Measurements from ENCODE around the gene GNAQ.
A peak's percentile ranks its signal among the peaks of the same experiment; 100 is the strongest.
"Not testable (repeated sequence)": the region's sequence is repeated elsewhere in the genome, so short reads cannot be mapped to it uniquely, and the experiment has no call there.

The GNAQ gene

DNA sequence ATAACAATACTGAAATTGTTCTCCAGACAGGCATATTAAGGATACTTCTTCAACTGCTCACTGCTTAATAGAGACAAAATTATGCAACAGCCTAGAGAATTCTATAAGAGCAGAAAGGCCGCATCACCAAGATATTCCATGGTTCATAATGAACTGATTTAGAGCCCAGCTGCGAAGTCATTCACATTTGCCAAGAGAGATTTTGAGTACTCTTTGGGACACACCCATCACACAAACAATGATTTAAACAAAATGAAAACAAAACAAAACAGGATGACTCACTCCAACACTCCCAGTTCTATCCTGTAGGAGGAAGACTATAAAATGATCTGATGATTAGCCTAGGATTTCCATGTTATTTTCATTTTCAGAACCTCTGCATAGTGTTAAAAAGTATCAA, 237.8 kb downstream of the GNAQ start:
- no peak for FAIRE-seq
- DNase-seq (ENCODE audit: low spot score) = no peak

DNA sequence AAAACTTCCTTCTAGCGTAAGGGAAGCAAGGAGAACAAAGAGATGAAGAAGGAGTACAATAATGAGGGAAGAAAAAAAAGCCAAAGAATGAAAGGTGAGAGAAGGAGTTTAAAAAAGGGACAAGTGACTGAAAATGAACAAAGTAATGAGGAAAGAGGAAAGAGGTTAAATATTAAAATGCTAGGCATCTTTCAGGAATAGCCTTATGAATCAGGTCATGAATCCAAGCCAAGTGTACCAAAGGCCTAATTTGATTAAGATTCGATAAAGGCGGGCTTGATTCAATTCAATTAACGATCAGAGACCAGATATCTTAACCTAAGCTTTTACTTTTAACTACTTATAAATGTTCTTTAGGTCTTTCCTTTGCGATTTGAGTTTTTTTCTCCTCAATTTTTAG, 241.7 kb downstream of the GNAQ start:
- DNase-seq (ENCODE audit: low spot score) = no peak
- no peak for FAIRE-seq

DNA sequence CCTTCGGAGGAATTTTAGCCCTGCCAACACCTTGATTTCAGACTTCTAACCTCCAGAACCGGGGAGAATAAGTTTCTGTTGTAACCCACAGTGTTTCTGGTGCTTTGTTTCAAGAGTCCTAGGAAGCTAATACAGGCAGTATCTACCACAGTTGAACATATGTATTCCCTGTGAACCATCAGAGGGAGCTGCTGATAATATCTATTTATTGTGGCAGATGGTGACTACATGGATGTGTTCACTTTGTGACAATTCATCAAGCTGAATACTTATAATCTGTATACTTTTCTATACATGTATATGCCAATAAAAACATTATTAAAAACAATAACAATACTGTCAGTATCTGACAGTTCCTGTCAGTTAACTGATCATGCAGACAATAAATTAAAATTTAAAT, 246.3 kb downstream of the GNAQ start:
- DNase-seq (ENCODE audit: low spot score) = no peak
- no peak for FAIRE-seq

DNA sequence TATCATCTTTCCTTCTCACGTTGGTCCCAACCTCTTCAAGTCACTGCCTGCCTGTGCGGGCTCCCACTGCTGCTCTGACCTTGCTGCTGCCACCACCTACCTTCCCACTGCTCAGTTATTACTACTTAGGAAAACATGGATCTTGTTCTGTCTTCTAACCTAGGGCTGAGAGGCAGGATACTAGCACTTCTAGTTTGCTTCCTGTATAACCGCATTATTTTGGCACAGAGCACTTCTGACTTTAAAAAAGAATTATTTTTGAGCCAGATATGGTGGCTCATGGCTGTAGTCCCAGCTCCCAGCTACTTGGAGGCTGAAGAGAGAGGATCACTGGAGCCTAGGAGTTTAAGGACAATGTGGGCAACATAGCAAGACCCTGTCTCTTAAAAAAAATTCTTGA, 248.1 kb downstream of the GNAQ start:
- FAIRE-seq = no peak
- no peak for DNase-seq (ENCODE audit: low spot score)

DNA sequence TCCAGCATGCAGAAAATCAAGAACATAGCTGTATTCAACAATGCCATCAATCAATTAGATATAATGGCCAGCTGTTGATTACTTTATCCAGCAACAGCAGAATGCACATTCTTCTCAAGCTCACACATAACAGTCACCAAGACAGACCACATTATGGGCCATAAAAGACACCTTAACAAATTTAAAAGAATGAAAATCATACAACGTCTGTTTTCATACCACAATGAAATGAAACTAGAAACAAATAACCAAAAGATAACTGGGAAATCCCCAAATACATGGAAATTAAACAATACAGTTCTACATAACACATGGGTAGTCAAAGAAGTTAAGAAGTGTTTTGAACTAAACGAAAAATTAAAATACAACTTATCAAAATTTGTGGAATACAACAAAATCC, 252.6 kb downstream of the GNAQ start:
- DNase-seq (ENCODE audit: low spot score) (no peak), FAIRE-seq (no peak)

DNA sequence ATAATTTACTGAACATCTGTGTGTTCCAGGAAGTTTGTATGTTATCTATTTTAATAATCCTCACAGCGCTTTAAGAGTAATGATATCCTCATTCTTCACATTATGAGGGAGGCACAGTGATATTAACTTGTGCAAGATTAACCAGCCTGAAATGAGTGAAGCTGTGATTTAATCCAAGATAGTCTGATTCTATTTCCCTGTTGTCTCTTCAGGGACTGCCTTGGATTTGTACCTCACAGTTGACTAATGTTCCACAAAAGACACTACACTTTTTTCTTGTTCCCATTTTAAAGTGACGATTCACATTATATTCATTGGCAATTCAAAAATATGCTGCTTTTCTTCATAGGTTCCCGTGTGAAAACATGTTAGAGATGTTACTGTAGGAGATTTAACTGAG, 258.2 kb downstream of the GNAQ start:
- DNase-seq (ENCODE audit: low spot score) (no peak), FAIRE-seq (no peak)

DNA sequence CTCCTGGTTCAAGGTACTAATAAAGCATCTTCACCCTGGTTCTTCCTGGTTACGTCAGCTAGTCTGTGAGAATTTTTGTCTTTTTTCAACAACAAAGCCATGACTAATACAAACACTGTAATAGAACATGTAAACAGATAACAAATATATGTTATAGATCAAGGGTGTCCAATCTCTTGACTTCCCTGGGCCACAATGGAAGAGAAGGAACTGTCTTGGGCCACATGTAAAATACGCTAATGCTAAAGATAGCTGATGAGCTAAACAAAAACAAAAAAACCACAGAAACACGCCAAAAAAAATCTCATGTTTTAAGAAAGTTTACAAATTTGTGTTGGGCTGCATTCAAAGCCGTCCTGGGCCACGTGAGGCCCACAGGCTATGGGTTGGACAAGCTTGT, 259.0 kb downstream of the GNAQ start:
- FAIRE-seq = no peak

DNA sequence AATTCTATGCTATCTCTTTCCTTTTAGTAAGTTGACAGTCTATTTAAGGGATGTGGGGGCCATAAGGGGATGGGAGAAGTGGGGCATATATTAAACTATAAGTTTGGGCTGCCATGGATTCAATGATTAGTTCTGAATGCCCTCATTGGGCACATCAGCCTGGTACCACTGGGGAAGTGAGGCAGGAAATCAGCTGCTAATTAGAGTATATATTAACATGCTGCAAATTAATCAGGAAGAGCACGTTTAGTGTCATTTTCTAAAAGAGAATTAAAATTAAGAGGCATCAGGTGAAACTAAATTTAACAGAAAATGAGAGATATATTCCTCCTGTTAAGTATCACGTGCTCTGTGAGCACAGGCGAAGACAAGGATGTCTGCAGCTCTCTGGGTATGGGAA, 260.4 kb downstream of the GNAQ start:
- FAIRE-seq = no peak
- no peak for DNase-seq (ENCODE audit: low spot score)

More for the DNA sequence above, 259.0 kb downstream of the GNAQ start:
- no peak for DNase-seq (ENCODE audit: low spot score)

DNA sequence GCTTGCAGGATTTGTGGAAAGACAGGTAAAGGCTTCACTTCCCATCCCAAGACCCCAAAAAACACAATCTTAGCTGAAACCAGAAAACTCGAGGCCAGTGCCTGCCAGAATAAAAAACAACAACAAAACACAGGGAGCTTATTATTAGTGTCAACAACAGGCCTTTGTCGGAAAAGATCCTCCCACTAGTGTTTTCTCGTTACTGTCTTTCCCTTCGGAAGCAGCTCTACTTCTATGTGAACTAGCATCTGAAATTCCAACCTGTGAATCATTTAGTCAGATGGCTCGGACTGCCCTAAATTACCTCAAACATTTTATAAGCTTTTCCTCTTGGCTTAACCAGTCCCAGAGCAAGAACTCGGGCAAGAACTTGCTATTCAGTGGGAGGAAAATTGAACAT, 261.3 kb downstream of the GNAQ start:
- DNase-seq (ENCODE audit: low spot score) (no peak), FAIRE-seq (no peak)

DNA sequence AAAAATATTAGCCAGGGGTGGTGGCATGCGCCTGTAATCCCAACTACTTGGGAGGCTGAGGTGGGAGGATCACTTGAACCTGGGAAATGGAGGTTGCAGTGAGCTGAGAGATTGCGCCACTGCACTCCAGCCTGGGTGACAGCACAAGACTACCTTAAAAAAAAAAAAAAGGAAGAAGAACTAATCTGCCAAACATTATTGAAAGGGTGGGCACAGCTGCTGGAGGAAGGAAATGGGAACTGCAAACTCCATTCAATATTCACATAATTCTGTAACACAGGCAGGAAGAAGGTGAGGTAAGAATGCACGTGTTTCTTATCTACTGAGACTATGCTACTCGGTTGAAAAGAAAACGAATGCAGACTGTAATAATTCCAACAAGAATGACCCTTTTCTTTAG, 262.4 kb downstream of the GNAQ start:
- no peak for FAIRE-seq
- no peak for DNase-seq (ENCODE audit: low spot score)

DNA sequence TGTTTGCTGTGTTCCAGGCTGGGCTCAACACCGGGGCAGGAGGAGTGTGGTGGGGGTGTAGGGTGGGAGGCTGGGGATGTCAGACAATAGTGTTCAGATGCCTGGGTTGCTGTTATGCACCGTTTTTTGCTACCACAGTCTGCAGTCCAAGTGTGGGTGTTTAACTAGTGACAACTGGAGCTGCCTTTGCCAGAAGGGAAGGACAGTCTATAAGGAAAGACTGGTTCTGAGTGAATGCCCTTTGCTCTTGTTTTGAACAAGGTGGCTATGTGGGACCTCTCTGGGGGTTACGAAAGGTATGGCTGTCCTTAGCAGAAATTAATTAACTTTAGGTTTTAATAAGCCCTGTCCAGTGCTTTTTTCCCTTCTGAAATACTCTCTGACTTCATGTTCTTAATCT, 265.0 kb downstream of the GNAQ start:
- no peak for FAIRE-seq

DNA sequence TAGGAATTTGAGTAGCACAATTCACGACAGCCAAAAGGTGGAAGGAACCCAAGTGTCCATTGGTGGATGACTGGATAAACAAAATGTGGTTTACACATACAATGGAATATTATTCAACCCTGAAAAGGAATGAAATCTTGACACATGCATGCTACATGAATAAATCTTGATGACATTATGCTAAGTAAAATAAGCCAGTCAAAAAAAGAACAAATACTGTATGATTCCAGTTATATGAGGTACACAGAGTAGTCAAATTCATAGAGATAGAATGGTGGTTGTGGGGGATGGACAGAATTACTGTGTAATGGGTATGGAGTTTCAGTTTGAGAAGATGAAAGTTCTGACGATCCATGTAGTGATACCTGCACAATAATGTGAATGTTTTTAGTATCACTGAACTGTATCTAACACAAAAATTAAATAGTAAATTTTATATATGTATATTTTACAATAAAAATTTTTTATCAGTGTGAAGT, 265.8 kb downstream of the GNAQ start:
- DNase-seq (ENCODE audit: low spot score) (no peak), FAIRE-seq (no peak)

More for the DNA sequence above, 265.0 kb downstream of the GNAQ start:
- no peak for DNase-seq (ENCODE audit: low spot score)

DNA sequence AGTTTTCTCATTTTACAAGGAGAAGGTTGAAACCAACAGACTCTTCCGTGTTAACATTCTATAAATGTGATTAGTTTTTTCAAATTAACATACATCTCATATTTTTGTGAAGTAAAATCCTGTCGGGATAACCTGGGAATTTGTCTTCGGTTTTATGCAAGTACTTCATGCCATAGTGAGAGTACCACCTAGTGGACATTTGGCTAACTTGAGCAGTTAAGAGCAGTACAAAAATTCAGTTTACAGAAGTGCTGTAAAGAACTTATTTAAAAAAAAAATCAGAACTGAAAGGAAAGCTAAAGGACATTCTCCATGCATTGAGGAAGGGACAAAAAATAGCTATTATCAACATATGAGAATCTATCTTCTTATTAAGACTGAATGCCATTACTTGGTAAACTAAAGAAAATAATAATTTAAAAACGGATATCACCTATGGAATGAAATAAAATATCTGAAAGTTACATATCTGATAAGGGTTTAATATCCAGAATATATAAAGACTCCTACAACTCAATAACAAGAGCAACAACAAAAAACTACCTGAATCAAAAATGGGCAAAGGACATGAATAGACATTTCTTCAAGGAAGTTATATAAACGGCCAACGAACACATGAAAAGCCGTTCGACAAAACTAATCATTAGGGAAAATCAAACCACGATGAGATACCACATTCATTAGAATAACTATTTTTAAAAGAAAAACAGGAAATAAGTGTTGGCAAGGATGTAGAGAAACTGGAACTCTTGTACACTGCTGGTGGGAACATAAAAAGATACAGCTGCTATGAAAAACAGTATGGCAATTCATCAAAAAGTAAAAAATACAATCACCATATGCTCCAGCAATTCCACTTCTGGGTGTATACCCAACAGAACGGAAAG, 266.5 kb downstream of the GNAQ start:
- peak; percentile 22 for DNase-seq (ENCODE audit: low spot score)
- FAIRE-seq = peak; percentile 29

DNA sequence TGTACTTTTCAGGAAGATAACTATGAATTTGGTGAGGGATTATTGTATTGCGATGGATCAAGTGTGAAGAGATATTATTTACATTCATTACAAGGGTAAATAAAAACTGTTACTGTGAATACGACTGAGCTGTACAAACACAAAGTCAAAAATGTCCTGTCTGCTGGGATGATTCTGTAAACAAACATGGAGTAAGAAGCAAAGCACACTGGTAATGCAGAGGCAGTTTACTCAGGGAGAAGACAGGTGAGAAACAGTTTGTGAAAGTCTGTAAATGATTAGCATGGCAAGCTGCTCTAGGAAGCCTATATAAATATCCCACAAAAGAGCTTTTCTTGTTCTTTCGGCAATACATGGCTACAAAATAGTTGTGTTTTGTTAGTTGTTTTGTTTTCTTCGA, 268.0 kb downstream of the GNAQ start:
- FAIRE-seq (no peak), DNase-seq (ENCODE audit: low spot score) (no peak)

DNA sequence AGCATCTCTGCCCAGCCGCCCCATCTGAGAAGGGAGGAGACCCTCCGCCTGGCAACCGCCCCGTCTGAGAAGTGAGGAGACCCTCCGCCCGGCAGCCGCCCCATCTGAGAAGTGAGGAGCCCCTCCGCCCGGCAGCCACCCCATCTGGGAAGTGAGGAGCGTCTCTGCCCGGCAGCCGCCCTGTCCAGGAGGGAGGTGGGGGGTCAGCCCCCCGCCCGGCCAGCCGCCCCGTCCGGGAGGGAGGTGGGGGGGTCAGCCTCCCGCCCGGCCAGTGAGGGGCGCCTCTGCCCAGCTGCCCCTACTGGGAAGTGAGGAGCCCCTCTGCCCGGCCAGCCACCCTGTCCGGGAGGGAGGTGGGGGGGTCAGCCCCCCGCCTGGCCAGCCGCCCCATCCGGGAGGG, 270.7 kb downstream of the GNAQ start:
- FAIRE-seq; DNase-seq (ENCODE audit: low spot score): not testable (repeated sequence)

DNA sequence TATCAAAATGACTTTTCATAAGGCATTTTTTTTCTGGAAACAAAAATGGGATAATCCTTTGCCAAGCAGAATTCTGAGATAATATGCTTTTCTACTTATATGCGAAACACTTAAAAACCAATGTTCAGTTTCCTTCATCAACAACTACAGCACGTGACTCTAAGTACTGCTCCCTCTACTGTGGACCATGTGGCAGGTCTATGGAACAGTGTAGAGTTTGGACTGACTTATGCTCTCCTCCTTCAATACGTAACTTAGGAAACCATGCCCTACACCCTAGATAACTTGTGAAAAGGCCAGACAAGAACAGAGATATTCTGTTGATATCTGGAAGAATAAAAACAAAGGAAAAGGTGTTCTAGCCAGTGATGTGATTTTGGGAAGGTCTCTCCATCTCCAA, 272.2 kb downstream of the GNAQ start:
- DNase-seq (ENCODE audit: low spot score) = no peak
- FAIRE-seq = no peak

DNA sequence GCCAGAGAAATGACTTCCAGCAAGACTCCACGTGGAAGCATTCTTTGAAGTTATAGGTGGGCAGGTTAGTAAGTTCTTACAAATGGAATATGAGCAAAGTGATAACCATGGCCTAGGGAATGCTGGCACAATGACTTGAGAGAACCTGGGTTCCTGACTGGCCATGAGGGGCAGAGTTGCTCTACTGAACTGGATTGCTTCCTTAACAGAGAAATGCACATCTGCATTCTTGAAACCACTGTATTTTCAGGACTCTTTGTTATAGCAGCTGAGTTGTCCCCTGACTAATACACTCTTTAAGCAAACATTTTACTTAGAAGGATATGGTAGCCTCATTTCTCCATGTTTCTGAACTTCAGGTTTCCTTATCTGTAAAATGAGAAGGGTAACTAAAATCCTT, 275.2 kb downstream of the GNAQ start:
- no peak for FAIRE-seq
- DNase-seq (ENCODE audit: low spot score) = no peak

DNA sequence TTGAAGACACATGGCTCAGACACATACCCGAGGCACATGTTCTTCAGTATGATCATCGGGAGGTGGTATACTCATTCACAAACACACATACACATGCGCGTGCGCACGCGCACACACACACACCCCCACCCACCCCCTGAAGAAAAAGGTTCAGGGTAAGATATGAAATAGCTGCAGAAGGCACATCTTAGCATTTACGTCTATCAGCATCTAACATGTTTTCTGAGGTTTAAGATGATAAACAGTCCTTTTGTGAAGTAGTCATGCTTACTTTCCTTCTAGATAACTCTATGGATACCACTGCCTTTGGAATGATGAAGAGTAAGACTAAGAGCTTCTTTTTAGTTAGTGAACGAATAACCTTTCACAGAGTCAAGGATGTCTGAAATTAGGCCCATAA, 278.4 kb downstream of the GNAQ start:
- FAIRE-seq (no peak), DNase-seq (ENCODE audit: low spot score) (no peak)

DNA sequence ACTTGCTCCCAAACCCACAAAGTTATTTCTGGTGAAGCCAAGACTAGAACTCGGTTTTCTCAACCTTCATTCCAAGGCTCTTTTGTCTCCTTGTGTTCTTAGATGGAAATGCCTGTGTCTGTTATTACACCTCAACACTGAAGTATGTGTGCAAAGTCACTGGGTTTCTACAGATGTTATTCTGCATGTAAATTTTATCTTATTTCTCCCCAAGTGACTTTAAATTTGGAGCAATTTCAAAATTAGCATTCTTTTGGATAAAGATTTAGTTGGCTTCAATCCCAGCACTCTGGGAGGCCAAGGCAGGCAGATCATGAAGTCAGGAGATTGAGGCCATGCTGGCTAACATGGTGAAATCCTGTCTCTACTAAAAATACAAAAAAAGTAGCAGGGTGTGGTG, 279.1 kb downstream of the GNAQ start:
- FAIRE-seq (no peak), DNase-seq (ENCODE audit: low spot score) (no peak)

DNA sequence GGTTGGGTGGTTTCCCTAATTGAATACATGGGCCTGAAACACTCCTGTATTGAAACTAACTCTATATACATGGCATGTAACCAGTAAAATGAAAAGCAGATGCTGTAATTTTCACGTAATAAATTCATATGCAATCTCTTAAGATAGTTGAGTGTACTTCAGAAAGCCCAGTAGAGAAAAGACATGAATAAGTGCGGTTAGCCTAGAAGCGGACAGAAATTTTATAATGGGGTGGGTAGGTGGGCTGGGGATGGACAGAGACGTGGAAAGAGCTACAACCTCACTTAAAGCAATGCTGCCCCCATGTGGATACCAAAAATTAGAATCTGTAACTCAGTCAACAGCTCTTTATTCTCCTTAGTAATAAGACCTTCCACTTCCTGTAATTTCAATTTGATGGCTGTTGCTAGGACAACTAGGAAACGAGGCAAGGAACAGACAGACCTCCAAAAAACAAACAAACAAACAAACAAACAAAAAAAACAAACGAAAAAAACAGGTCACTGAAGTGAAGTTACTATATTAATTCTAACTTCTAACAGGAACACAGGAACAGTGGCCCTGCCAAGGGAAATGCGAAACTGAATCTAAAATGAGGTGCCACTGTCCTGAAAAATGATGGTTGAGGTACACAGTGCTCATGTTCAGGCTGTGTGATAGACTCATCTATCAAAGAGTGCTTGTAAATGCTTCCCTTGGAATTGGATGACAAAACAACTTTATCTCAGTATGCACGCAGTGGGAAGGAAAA, 280.1 kb downstream of the GNAQ start:
- DNase-seq (ENCODE audit: low spot score) = peak; percentile 52
- FAIRE-seq = no peak

DNA sequence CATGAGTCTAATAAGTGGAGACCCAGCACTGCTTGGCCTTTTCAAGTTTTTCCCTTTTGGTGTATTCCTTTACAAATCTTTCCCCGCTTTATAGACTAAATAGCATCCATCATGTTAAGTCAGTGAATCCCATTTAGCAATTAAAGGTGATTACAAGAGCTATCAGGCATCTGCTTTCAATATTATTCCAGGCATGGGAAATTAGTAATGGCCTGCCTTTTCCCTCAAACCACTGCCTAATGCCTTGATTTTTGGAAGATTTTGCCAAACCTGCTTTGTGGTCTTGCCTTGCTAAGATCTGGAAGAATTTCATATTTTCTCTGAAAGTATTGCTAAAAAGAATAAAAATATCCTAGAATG, 280.6 kb downstream of the GNAQ start:
- FAIRE-seq = no peak
- no peak for DNase-seq (ENCODE audit: low spot score)

DNA sequence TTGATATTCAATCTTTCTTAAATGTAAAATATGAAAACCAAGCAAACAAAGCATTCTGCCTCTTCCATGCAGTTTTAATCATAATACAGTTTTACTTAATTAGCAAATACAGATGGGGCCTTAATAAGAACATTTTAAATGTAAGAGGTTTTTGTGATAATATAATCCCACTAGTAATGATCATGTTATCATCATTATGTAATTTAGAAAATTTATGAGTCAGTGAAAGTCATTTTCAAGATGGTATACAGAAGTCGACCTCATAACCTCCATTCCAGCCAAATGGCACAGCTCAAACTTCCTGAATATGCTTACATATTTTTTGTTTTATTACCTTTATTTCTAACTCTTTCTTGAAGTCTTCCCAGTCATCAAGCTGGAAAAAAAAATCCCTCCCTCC, 281.3 kb downstream of the GNAQ start:
- FAIRE-seq (peak; percentile 8), DNase-seq (ENCODE audit: low spot score) (no peak)

All from RCC 7860 (cell line).